Left lung (tissue), 10 donors: ENCODE data around the gene GCAT. TPM values are rescaled to one million over a fixed set of nuclear protein-coding genes. Genes with fewer than 3 reads are reported as not detected.

ENCODE experiments used
- ATAC-seq: fragments of 200-7000 bp; cut with Tn5 transposase; one replicate; pipeline ENCODE4 v1.9.1; 2020; ENCODE audit warnings: moderate library complexity
- DNase-seq, 4 donors: peaks; one replicate each; pipeline ENCODE4 v3.0.0-alpha.2; 2013 to 2020
- H3K27ac ChIP-seq, 2 donors: fragments of 200-600 bp; sonication (generic) in 1 of 2; one replicate each; pipeline versions ENCODE4 v1.5.0 to v1.8.0; 2020 to 2021
- H3K27me3 ChIP-seq, 2 donors: fragments of 200-600 bp; sonication (generic) in 1 of 2; one replicate each; pipeline versions ENCODE4 v1.5.0 to v1.8.0; 2020 to 2021
- H3K36me3 ChIP-seq, 2 donors: fragments of 200-600 bp; sonication (generic) in 1 of 2; one replicate each; pipeline versions ENCODE4 v1.5.0 to v1.8.0; 2020 to 2021
- H3K4me1 ChIP-seq, 2 donors: fragments of 200-600 bp; one replicate each; pipeline ENCODE4 v1.8.0; 2021
- H3K4me3 ChIP-seq, 2 donors: fragments of 200-600 bp; sonication (generic) in 1 of 2; one replicate each; pipeline versions ENCODE4 v1.5.0 to v1.8.0; 2020 to 2021; ENCODE audit warnings: mild to moderate bottlenecking in 1 of 2
- H3K9me3 ChIP-seq, 2 donors: fragments of 200-600 bp; sonication (generic) in 1 of 2; one replicate each; pipeline versions ENCODE4 v1.5.0 to v1.8.0; 2020 to 2021
- CTCF ChIP-seq, 2 donors: fragments of 200-600 bp; sonication (generic) in 1 of 2; IDR thresholded peaks; one replicate each; pipeline versions ENCODE4 v1.5.0 to v1.8.0; 2021; ENCODE audit warnings: antibody characterized with exemption in 2 of 2
- intact Hi-C, 2 donors: fragments of 100-400 bp; cut with DNase I; formaldehyde crosslinking; loops; one replicate each; pipeline versions ENCODE4 v1.11.2 to v1.14.2; 2022
- microRNA-seq, 2 donors: library from miRNA; unstranded; fragments of <30 nt; microRNA quantifications; one replicate each; pipeline ENCODE4, GENCODE V29; 2019
- polyA plus RNA-seq, 6 donors: library from polyadenylated mRNA; unstranded; fragments of 120-200 nt; gene quantifications; one replicate each; pipeline ENCODE4 v1.2.1, GENCODE V29; 2013; ENCODE audit not compliant: insufficient read length in 6 of 6
- total RNA-seq, 2 donors: library from RNA; stranded (reverse); fragmentation: NEBNext Ultra II Directional; extraction: Animal tissue kit (Norgen Biotek cat#: 25700); gene quantifications; one replicate each; pipeline ENCODE4 v1.2.1, GENCODE V29; 2021
- donor health status: DM: no; HTN: yes; CAD: no.
- donor health status: DM: no; HTN: no; CAD: no.

Gene GCAT
- total and polyA plus RNA-seq, 8 donors: 8.1 to 16.7 (median 9.0) TPM

GRCh38 chr22:37860796-37861421, 53.2 kb downstream of the GCAT start:
- peak; percentile 81 for ATAC-seq
- intact Hi-C loops: loop anchor here in 1 of 2 donors (10.0 kb wide), 1 partner anchor 46 kb away; no protein-coding TSS in a partner anchor
- Histone ChIP-seq H3K27ac (peak overlapping the region; percentile 34 to 42), H3K4me3 (no peak overlapping the region), H3K9me3 (no peaks in the 10 kb centered on the region), H3K4me1 (peaks cover 0 to 4% of the 10 kb centered on the region in 2 donors), H3K36me3 (peaks cover 0 to 100% of the 10 kb centered on the region in 2 donors), H3K27me3 (no peaks in the 10 kb centered on the region)
- no peak for TF ChIP-seq CTCF (IDR thresholded peaks at IDR 0.05)
- DNase-seq: no peak

GRCh38 chr22:37862570-37863325, 55.0 kb downstream of the GCAT start:
- Histone ChIP-seq H3K4me1 (peaks cover 0 to 4% of the 10 kb centered on the region in 2 donors), H3K9me3 (no peaks in the 10 kb centered on the region), H3K27me3 (no peaks in the 10 kb centered on the region), H3K27ac (no peak overlapping the region), H3K4me3 (no peak overlapping the region), H3K36me3 (peaks cover 0 to 100% of the 10 kb centered on the region in 2 donors)
- intact Hi-C loops: loop anchor here (2.0 to 10.0 kb wide), 2 partner anchors 46 to 48 kb away; no protein-coding TSS in a partner anchor
- TF ChIP-seq CTCF (IDR thresholded peaks at IDR 0.05): no peak
- DNase-seq (no peak), ATAC-seq (no peak)

- Histone ChIP-seq H3K4me3 (no peak overlapping the region), H3K27ac (no peak overlapping the region), H3K36me3 (peaks cover 0 to 100% of the 10 kb centered on the region in 2 donors), H3K9me3 (no peaks in the 10 kb centered on the region), H3K4me1 (peaks cover 0 to 2% of the 10 kb centered on the region in 2 donors), H3K27me3 (no peaks in the 10 kb centered on the region)
- no peak for ATAC-seq
- TF ChIP-seq CTCF (IDR thresholded peaks at IDR 0.05): no peak
- intact Hi-C loops: loop anchor here in 1 of 2 donors (10.0 kb wide), 1 partner anchor 51 kb away; no protein-coding TSS in a partner anchor
- DNase-seq: no peak
These were observed 57.8 kb downstream of the GCAT start for GRCh38 chr22:37865510-37865909.

Small RNAs within 50 kb of the gene (microRNA-seq; reads per million reads assigned to microRNA genes)
- 0.27 to 0.34 reads per million in 2 donors for gene MIR659

Other genes starting within 250 kb of the GCAT start
- gene CDC42EP1, start 247.5 kb upstream of the GCAT start, total RNA-seq: 10 to 100 TPM; 74.0 to 84.3 TPM
- gene CDC42EP1, start 247.5 kb upstream of the GCAT start, polyA plus RNA-seq: 10 to 100 TPM; 30.8 to 54.7 (median 45.2) TPM
- under 1 TPM in 1 of 2 donors, not detected in 1; 0.61 TPM for gene LGALS2, start 227.8 kb upstream of the GCAT start, total RNA-seq
- gene LGALS2, start 227.8 kb upstream of the GCAT start, polyA plus RNA-seq: 1 to 10 TPM; 1.2 to 2.6 (median 1.5) TPM
- 10 to 100 TPM; 53.0 to 64.3 TPM for gene GGA1, start 199.1 kb upstream of the GCAT start, total RNA-seq
- gene GGA1, start 199.1 kb upstream of the GCAT start, polyA plus RNA-seq: 10 to 100 TPM; 49.6 to 71.2 (median 58.8) TPM
- 10 to 100 TPM; 14.0 to 40.7 TPM for gene SH3BP1, start 168.3 kb upstream of the GCAT start, total RNA-seq
- 10 to 100 TPM; 23.4 to 31.5 (median 27.7) TPM for gene SH3BP1, start 168.3 kb upstream of the GCAT start, polyA plus RNA-seq
- 10 to 100 TPM in 1 of 2 donors, 1 to 10 TPM in 1; 8.3 to 10.1 TPM for gene PDXP, start 149.2 kb upstream of the GCAT start, total RNA-seq
- 10 to 100 TPM in 5 of 6 donors, 1 to 10 TPM in 1; 9.1 to 13.3 (median 11.8) TPM for gene PDXP, start 149.2 kb upstream of the GCAT start, polyA plus RNA-seq
- 100 to 1,000 TPM; 826 to 851 TPM for gene LGALS1, start 132.3 kb upstream of the GCAT start, total RNA-seq
- 100 to 1,000 TPM; 575 to 923 (median 640) TPM for gene LGALS1, start 132.3 kb upstream of the GCAT start, polyA plus RNA-seq
- gene NOL12, start 121.6 kb upstream of the GCAT start, total RNA-seq: 10 to 100 TPM; 16.2 to 26.3 TPM
- 10 to 100 TPM; 17.1 to 23.7 (median 20.3) TPM for gene NOL12, start 121.6 kb upstream of the GCAT start, polyA plus RNA-seq
- gene TRIOBP, start 110.9 kb upstream of the GCAT start, total RNA-seq: 10 to 100 TPM; 70.9 to 84.9 TPM
- 10 to 100 TPM; 57.4 to 80.8 (median 67.0) TPM for gene TRIOBP, start 110.9 kb upstream of the GCAT start, polyA plus RNA-seq
- not detected for gene GALR3, start 15.4 kb downstream of the GCAT start, total RNA-seq
- not detected for gene GALR3, start 15.4 kb downstream of the GCAT start, polyA plus RNA-seq
- gene ANKRD54, start 36.4 kb downstream of the GCAT start, total RNA-seq: 10 to 100 TPM; 15.2 to 21.9 TPM
- 10 to 100 TPM; 16.8 to 23.5 (median 19.2) TPM for gene ANKRD54, start 36.4 kb downstream of the GCAT start, polyA plus RNA-seq
- 100 to 1,000 TPM; 310 to 378 TPM for gene EIF3L, start 41.5 kb downstream of the GCAT start, total RNA-seq
- 1,000 to 10,000 TPM; 1,019 to 1,258 (median 1,177) TPM for gene EIF3L, start 41.5 kb downstream of the GCAT start, polyA plus RNA-seq
- gene MICALL1, start 98.4 kb downstream of the GCAT start, total RNA-seq: 10 to 100 TPM; 35.8 to 36.8 TPM
- 10 to 100 TPM; 15.0 to 32.4 (median 22.3) TPM for gene MICALL1, start 98.4 kb downstream of the GCAT start, polyA plus RNA-seq
- under 1 TPM; 0.26 to 0.65 TPM for gene C22orf23, start 145.7 kb downstream of the GCAT start, total RNA-seq
- gene C22orf23, start 145.7 kb downstream of the GCAT start, polyA plus RNA-seq: 1 to 10 TPM; 3.6 to 7.2 (median 4.6) TPM
- 10 to 100 TPM; 58.3 to 64.9 TPM for gene POLR2F, start 145.8 kb downstream of the GCAT start, total RNA-seq
- 10 to 100 TPM; 49.2 to 66.0 (median 60.2) TPM for gene POLR2F, start 145.8 kb downstream of the GCAT start, polyA plus RNA-seq
- gene SOX10, start 176.6 kb downstream of the GCAT start, total RNA-seq: not detected
- 1 to 10 TPM in 1 of 6 donors, under 1 TPM in 5; 0.41 to 1.0 (median 0.83) TPM for gene SOX10, start 176.6 kb downstream of the GCAT start, polyA plus RNA-seq
- gene PICK1, start 249.5 kb downstream of the GCAT start, total RNA-seq: 10 to 100 TPM; 30.9 to 39.5 TPM
- 10 to 100 TPM; 22.8 to 33.1 (median 27.8) TPM for gene PICK1, start 249.5 kb downstream of the GCAT start, polyA plus RNA-seq